Measurements from ENCODE around the gene ADPRS. TPM values are rescaled to one million over a fixed set of nuclear protein-coding genes. Genes with fewer than 3 reads are reported as not detected.

ADPRS gene
- total RNA-seq, 1 experiment from 2014 or later = 83.0 TPM

DNA sequence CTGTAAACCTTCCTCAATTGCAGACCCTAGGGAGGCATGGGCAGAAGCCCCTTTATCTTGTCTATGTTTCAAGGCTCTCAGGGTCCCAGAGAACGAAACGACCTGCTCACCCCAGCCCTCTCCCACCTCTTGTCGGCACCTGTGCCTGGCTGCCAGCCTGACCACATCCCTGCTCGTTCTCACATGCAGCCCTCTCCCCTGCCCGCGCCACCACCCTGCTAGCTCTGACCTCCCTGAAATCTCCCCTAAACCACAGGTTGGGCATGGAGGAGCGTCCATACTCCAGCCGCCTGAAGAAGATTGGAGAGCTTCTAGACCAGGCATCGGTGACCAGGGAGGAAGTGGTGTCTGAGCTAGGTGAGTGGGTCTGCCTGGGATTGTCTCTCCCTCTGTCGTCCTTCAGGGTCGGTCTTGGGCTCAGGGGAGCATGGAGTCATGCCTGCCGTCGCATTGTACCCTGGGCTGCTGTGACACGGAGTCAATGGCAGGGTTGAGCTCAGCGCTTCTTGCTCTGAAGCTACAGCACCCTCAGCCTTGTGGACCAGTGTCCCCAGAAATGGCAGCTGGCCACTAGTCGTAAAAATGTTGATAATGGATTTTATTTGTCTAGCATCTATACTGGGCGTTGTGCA lies 3.6 kb downstream of the ADPRS start:
- Histone ChIP-seq H2AFZ (ENCODE audit: low read length) (no peak overlapping the region), H3K9me2 (replicated peaks; ENCODE audit: low read length) (no peaks in the 10 kb centered on the region), H3K4me2 (ENCODE audit: low read length) (no peak overlapping the region), H3K9ac (ENCODE audit: low read length) (no peak overlapping the region), H3K36me3 (ENCODE audit: low read depth, low read length) (peaks cover 33% of the 10 kb centered on the region; the same call in 1 of the 2 replicates), H3K79me2 (ENCODE audit: low read length) (peaks cover 28% of the 10 kb centered on the region), H3K27me3 (ENCODE audit: low read length) (no peaks in the 10 kb centered on the region), H3K4me3 (ENCODE audit: low read length) (no peak overlapping the region), H3F3A (ENCODE audit: low read length, unreplicated experiment) (no peaks in the 10 kb centered on the region), H3K9me3 (ENCODE audit: low read length) (no peaks in the 10 kb centered on the region), H3K27ac (ENCODE audit: low read length) (no peak overlapping the region), H4K20me1 (ENCODE audit: low read length) (no peaks in the 10 kb centered on the region), H3K4me1 (ENCODE audit: insufficient read depth, low read length) (peaks cover 13% of the 10 kb centered on the region; the same call in 1 of the 2 replicates)
- no peak for ATAC-seq
- no peak for DNase-seq
- no TSS peak for BruUV-seq (replicated peaks)
- TF ChIP-seq, protein P1, sequence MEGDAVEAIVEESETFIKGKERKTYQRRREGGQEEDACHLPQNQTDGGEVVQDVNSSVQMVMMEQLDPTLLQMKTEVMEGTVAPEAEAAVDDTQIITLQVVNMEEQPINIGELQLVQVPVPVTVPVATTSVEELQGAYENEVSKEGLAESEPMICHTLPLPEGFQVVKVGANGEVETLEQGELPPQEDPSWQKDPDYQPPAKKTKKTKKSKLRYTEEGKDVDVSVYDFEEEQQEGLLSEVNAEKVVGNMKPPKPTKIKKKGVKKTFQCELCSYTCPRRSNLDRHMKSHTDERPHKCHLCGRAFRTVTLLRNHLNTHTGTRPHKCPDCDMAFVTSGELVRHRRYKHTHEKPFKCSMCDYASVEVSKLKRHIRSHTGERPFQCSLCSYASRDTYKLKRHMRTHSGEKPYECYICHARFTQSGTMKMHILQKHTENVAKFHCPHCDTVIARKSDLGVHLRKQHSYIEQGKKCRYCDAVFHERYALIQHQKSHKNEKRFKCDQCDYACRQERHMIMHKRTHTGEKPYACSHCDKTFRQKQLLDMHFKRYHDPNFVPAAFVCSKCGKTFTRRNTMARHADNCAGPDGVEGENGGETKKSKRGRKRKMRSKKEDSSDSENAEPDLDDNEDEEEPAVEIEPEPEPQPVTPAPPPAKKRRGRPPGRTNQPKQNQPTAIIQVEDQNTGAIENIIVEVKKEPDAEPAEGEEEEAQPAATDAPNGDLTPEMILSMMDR (conservative IDR thresholded peaks at IDR 0.05; ENCODE audit: low read depth, low read length) = no peak
- ChIA-PET CTCF (no interaction called here), POLR2A (ENCODE audit: unreplicated experiment) (no interaction called here)
- intact Hi-C loops (cut with micrococcal nuclease) = no loop called here

- CTCF ChIA-PET = no interaction called here
These were observed 4.1 kb downstream of the ADPRS start for GRCh38 chr1:36092798-36093185.

DNA sequence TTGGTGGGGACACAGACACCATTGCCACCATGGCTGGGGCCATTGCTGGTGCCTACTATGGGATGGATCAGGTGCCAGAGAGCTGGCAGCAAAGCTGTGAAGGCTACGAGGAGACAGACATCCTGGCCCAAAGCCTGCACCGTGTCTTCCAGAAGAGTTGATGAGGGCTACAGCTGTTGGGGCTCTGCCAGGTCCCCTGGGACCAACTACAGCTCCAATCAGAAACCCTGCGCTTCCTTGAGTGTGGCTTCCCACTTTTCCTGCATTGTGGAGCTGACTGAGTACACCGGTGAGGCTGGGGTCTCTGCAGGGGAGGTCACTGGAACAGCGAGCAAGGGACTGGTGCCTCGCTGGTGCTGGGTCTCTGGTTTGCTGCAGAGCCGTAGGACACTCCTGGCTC lies 4.5 kb downstream of the ADPRS start:
- Histone ChIP-seq H3K27ac (ENCODE audit: low read length) (no peak overlapping the region), H3F3A (ENCODE audit: low read length, unreplicated experiment) (no peaks in the 10 kb centered on the region), H3K79me2 (ENCODE audit: low read length) (peaks cover 28% of the 10 kb centered on the region), H4K20me1 (ENCODE audit: low read length) (no peaks in the 10 kb centered on the region), H3K4me1 (ENCODE audit: insufficient read depth, low read length) (peaks cover 12% of the 10 kb centered on the region; the same call in 1 of the 2 replicates), H3K9me3 (ENCODE audit: low read length) (no peaks in the 10 kb centered on the region), H3K9me2 (replicated peaks; ENCODE audit: low read length) (no peaks in the 10 kb centered on the region), H3K4me3 (ENCODE audit: low read length) (no peak overlapping the region), H2AFZ (ENCODE audit: low read length) (no peak overlapping the region), H3K27me3 (ENCODE audit: low read length) (no peaks in the 10 kb centered on the region), H3K4me2 (ENCODE audit: low read length) (no peak overlapping the region), H3K9ac (ENCODE audit: low read length) (no peak overlapping the region), H3K36me3 (ENCODE audit: low read depth, low read length) (peaks cover 33% of the 10 kb centered on the region; the same call in 1 of the 2 replicates)
- POLR2A ChIA-PET (ENCODE audit: unreplicated experiment) = no interaction called here
- BruUV-seq (replicated peaks) = no TSS peak
- TF ChIP-seq EZH2 (IDR thresholded peaks at IDR 0.05; ENCODE audit: low read length, unreplicated experiment) (no peak), EZH2phosphoT487 (IDR thresholded peaks at IDR 0.05; ENCODE audit: borderline replicate concordance, low read length) (no peak)
- TF ChIP-seq, protein P1 (conservative IDR thresholded peaks at IDR 0.05; ENCODE audit: low read depth, low read length) = no peak
- intact Hi-C loops (cut with micrococcal nuclease) = no loop called here
- DNase-seq = no peak
- CTCF ChIA-PET = no interaction called here
- no peak for ATAC-seq

More at GRCh38 chr1:36092798-36093185, 4.1 kb downstream of the ADPRS start:
- peaks cover 13% of the 10 kb centered on the region; the same call in 1 of the 2 replicates for H3K4me1 ChIP-seq (ENCODE audit: insufficient read depth, low read length)
- intact Hi-C loops (cut with micrococcal nuclease) = no loop called here
- no peaks in the 10 kb centered on the region for H3K9me3 ChIP-seq (ENCODE audit: low read length)
- no peak overlapping the region for H3K27ac ChIP-seq (ENCODE audit: low read length)
- DNase-seq = no peak
- no peak overlapping the region for H3K4me2 ChIP-seq (ENCODE audit: low read length)
- no peak overlapping the region for H3K9ac ChIP-seq (ENCODE audit: low read length)
- no peak overlapping the region for H3K4me3 ChIP-seq (ENCODE audit: low read length)
- H3K36me3 ChIP-seq (ENCODE audit: low read depth, low read length) = peaks cover 33% of the 10 kb centered on the region; the same call in 1 of the 2 replicates
- no TSS peak for BruUV-seq (replicated peaks)
- TF ChIP-seq, protein P1 (conservative IDR thresholded peaks at IDR 0.05; ENCODE audit: low read depth, low read length) = no peak
- TF ChIP-seq EZH2phosphoT487 (IDR thresholded peaks at IDR 0.05; ENCODE audit: borderline replicate concordance, low read length) (no peak), EZH2 (IDR thresholded peaks at IDR 0.05; ENCODE audit: low read length, unreplicated experiment) (no peak)
- no peaks in the 10 kb centered on the region for H4K20me1 ChIP-seq (ENCODE audit: low read length)
- no peak overlapping the region for H2AFZ ChIP-seq (ENCODE audit: low read length)
- H3K27me3 ChIP-seq (ENCODE audit: low read length) = no peaks in the 10 kb centered on the region
- POLR2A ChIA-PET (ENCODE audit: unreplicated experiment) = no interaction called here
- no peaks in the 10 kb centered on the region for H3K9me2 ChIP-seq (replicated peaks; ENCODE audit: low read length)
- peaks cover 28% of the 10 kb centered on the region for H3K79me2 ChIP-seq (ENCODE audit: low read length)
- no peak for ATAC-seq
- H3F3A ChIP-seq (ENCODE audit: low read length, unreplicated experiment) = no peaks in the 10 kb centered on the region

Measured in PC-3 (cell line).